Ovary (tissue), 9 donors: ENCODE results near the gene GAK. TPM values are rescaled to one million over a fixed set of nuclear protein-coding genes. Genes with fewer than 3 reads are reported as not detected.

Source experiments
- DNase-seq, 5 donors: peaks; one replicate each; pipeline ENCODE4 v3.0.0-alpha.2; 2019 to 2020
- H3K27ac ChIP-seq, 2 donors: fragments of 200-600 bp; one replicate each; pipeline versions ENCODE4 v1.5.1 to v1.8.0; 2019 to 2022
- H3K27me3 ChIP-seq: fragments of 200-600 bp; one replicate; pipeline ENCODE4 v1.8.0; 2022
- H3K36me3 ChIP-seq: fragments of 200-600 bp; sonication (generic); one replicate; pipeline ENCODE4 v1.5.1; 2019
- H3K4me1 ChIP-seq: one replicate; pipeline ENCODE4 v1.8.1; 2013; ENCODE audit warnings: mild to moderate bottlenecking, moderate library complexity; ENCODE audit not compliant: insufficient read depth
- H3K4me3 ChIP-seq: fragments of 200-600 bp; sonication (generic); one replicate; pipeline ENCODE4 v1.5.1; 2017
- H3K9me3 ChIP-seq, 2 donors: fragments of 200-600 bp in 1 of 2; sonication (generic) in 1 of 2; one replicate each; pipeline versions ENCODE4 v1.5.1 to v1.8.1; 2013 to 2019; ENCODE audit warnings: mild to moderate bottlenecking in 1 of 2, moderate library complexity in 1 of 2
- CTCF ChIP-seq, 3 donors: fragments of 450-650 bp in 2 of 3; fragments of 200-600 bp in 1 of 3; IDR thresholded peaks; one replicate each; pipeline versions ENCODE4 v1.5.1 to v1.8.0; 2016 to 2022; ENCODE audit warnings: antibody characterized with exemption in 3 of 3, mild to moderate bottlenecking in 1 of 3
- EP300 ChIP-seq: sonication (generic); formaldehyde crosslinking; IDR thresholded peaks from one replicate; pipeline ENCODE4 v1.6.1; 2017; ENCODE audit warnings: antibody characterized with exemption
- POLR2A ChIP-seq: fragments of 450-650 bp; IDR thresholded peaks from one replicate; pipeline ENCODE4 v1.6.1; 2017; ENCODE audit warnings: antibody characterized with exemption, mild to moderate bottlenecking, moderate library complexity
- whole genome bisulfite sequencing, 3 donors: extraction: QIAGEN DNeasy Blood & Tissue Kit in 1 of 3; methylation state at CpG; one replicate each; pipeline versions ENCODE4 v1.1.5 to v1.1.7; 2013 to 2017; 5-methylcytosine and 5-hydroxymethylcytosine counted together
- intact Hi-C, 4 donors: fragments of 100-400 bp; cut with DNase I; formaldehyde crosslinking; loops; one replicate each; pipeline versions ENCODE4 v1.11.0 to v1.15.1; 2022 to 2023
- polyA plus RNA-seq, 2 donors: library from polyadenylated mRNA; stranded (reverse); fragments of 200-250 nt in 1 of 2; fragments of 350-450 nt in 1 of 2; fragmentation: Illumina TruSeq in 1 of 2; extraction: RNeasy Lipid Tissue Mini Kit (QIAGEN cat#74804) in 1 of 2; gene quantifications; one replicate each; pipeline ENCODE4 v1.2.3, GENCODE V29; 2013 to 2014
- total RNA-seq, 7 donors: library from RNA; depleted of rRNA in 2 of 7; stranded (reverse); fragments of >200 nt in 2 of 7; fragmentation: NEBNext Ultra II Directional in 3 of 7; extraction: Animal tissue kit (Norgen Biotek cat#: 25700) in 3 of 7; gene quantifications; one replicate each; pipeline versions ENCODE4 v1.1.0 to v1.2.4, GENCODE V29; 2016 to 2023
- donor health status: DM: no; HTN: no; CAD: no; lungs with moderate emphysema.
- donor health status: DM: no; HTN: no; CAD: no.
- donor health status: Bipolar disorder and iron deficiency.
- donor health status: DM: yes; HTN: yes; CAD: no.
- donor health status: DM: no; HTN: no; CAD: no.
- donor health status: DM: yes; HTN: yes; CAD: no.

GAK gene
- total and polyA plus RNA-seq, 9 donors, result 30.7 to 95.4 (median 70.4) TPM

GRCh38 chr4:890036-890695 is 42.0 kb downstream of the GAK start:
- no peak overlapping the region for H3K4me3 ChIP-seq
- H3K9me3 ChIP-seq, result no peaks in the 10 kb centered on the region
- H3K4me1 ChIP-seq, result no peaks in the 10 kb centered on the region
- H3K27ac ChIP-seq, result no peak overlapping the region
- no peak for DNase-seq
- WGBS, 3 donors, result 87 to 91% (median 90%) methylated on average over 22 of the region's 22 CpGs
- no peaks in the 10 kb centered on the region for H3K27me3 ChIP-seq
- intact Hi-C loops, result no loop called here
- TF ChIP-seq EP300 (no peak), CTCF (IDR thresholded peaks at IDR 0.05) (no peak), POLR2A (no peak)
- no peaks in the 10 kb centered on the region for H3K36me3 ChIP-seq

GRCh38 chr4:889516-889915 is 42.6 kb downstream of the GAK start:
- Histone ChIP-seq H3K27ac (no peak overlapping the region), H3K9me3 (no peaks in the 10 kb centered on the region), H3K4me1 (no peaks in the 10 kb centered on the region), H3K27me3 (no peaks in the 10 kb centered on the region), H3K4me3 (no peak overlapping the region), H3K36me3 (no peaks in the 10 kb centered on the region)
- intact Hi-C loops, result no loop called here
- TF ChIP-seq CTCF (IDR thresholded peaks at IDR 0.05), result no peak
- TF ChIP-seq POLR2A, result no peak
- no peak for TF ChIP-seq EP300
- no peak for DNase-seq
- WGBS, 3 donors, result 87 to 93% (median 89%) methylated on average over 16 of the region's 16 CpGs

GRCh38 chr4:888029-888428 is 44.1 kb downstream of the GAK start:
- no peak for DNase-seq
- Histone ChIP-seq H3K27me3 (no peaks in the 10 kb centered on the region), H3K36me3 (no peaks in the 10 kb centered on the region), H3K4me1 (no peaks in the 10 kb centered on the region), H3K27ac (no peak overlapping the region), H3K4me3 (no peak overlapping the region), H3K9me3 (no peaks in the 10 kb centered on the region)
- intact Hi-C loops, result no loop called here
- TF ChIP-seq EP300, result no peak
- no peak for TF ChIP-seq CTCF (IDR thresholded peaks at IDR 0.05)
- no peak for TF ChIP-seq POLR2A
- 94 to 96% (median 95%) methylated on average over 23 of the region's 23 CpGs for WGBS, 3 donors

DNA sequence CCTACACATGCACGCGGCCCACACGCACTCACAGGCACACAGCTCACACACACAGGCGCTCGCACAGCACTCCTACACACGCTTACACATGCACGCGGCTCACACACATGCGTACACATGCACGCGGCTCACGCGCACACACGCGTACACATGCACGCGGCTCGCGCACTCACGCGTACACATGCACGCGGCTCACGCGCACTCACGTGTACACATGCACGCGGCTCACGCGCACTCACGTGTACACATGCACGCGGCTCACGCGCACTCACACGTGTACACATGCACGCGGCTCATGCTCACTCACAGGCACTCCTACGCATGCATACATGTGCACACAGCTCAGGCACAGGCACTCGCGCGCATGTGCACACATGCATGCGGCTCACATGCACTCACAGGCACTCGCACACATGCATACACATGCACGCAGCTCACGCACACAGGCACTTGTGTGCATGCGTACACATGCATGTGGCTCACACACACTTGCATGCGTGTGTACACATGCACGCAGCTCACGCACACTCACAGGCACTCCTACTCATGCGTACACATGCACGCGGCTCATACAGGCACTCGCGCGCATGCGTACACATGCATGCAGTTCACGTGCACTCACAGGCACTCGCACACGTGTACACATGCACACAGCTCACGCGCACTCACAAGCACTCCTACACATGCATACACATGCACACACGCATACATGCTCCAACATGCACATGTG is 44.9 kb downstream of the GAK start:
- TF ChIP-seq POLR2A, result no peak
- no peak for TF ChIP-seq EP300
- TF ChIP-seq CTCF (IDR thresholded peaks at IDR 0.05), result no peak
- no peaks in the 10 kb centered on the region for H3K4me1 ChIP-seq
- WGBS, 3 donors, result 94 to 97% (median 96%) methylated on average over 63 of the region's 63 CpGs
- intact Hi-C loops, result no loop called here
- DNase-seq, result no peak
- H3K4me3 ChIP-seq, result no peak overlapping the region
- no peaks in the 10 kb centered on the region for H3K27me3 ChIP-seq
- H3K36me3 ChIP-seq, result no peaks in the 10 kb centered on the region
- H3K27ac ChIP-seq, result no peak overlapping the region
- H3K9me3 ChIP-seq, result no peaks in the 10 kb centered on the region
